Endothelial cell of umbilical vein (primary cell): ENCODE measurements around the gene PCDH7.

Experiments
- EZH2 ChIP-seq: IDR thresholded peaks from 2 replicates; pipeline ENCODE4 v1.6.1; 2012; ENCODE audit warnings: borderline replicate concordance, low read depth, mild to moderate bottlenecking, moderate library complexity, low read length, inconsistent platforms; ENCODE audit not compliant: severe bottlenecking
- GATA2 ChIP-seq: IDR thresholded peaks from 2 replicates; pipeline ENCODE4 v1.7.0; 2011; ENCODE audit warnings: low read depth, mild to moderate bottlenecking, moderate library complexity, mixed read lengths, low read length; ENCODE audit not compliant: insufficient read length, insufficient read depth
- MYC ChIP-seq: IDR thresholded peaks from one replicate; pipeline ENCODE4 v1.6.1; 2011; ENCODE audit warnings: mild to moderate bottlenecking, low read depth, low read length
- POLR2A ChIP-seq: IDR thresholded peaks from 2 replicates; pipeline ENCODE4 v1.6.1; 2012; ENCODE audit warnings: low read depth, mild to moderate bottlenecking, control low read depth, low read length
- POLR2AphosphoS5 ChIP-seq: IDR thresholded peaks from 2 replicates; pipeline ENCODE4 v1.6.1; 2012; ENCODE audit warnings: low read depth, mild to moderate bottlenecking, control low read depth, low read length, moderate library complexity; ENCODE audit not compliant: insufficient read depth
- TF ChIP-seq, protein P1 (sequence below), 2 donors: IDR thresholded peaks; 1 replicate in 1 of 2; 2 replicates in 1 of 2; pipeline ENCODE4 v1.5.1; 2011; ENCODE audit warnings: low read length in 2 of 2, mild to moderate bottlenecking in 2 of 2, moderate library complexity in 2 of 2, control low read depth in 1 of 2, inconsistent platforms in 1 of 2, low read depth in 1 of 2; ENCODE audit not compliant: insufficient read depth in 1 of 2; ENCODE audit errors: extremely low read depth in 1 of 2
- TF ChIP-seq, protein P2 (sequence below): IDR thresholded peaks from 2 replicates; pipeline ENCODE4 v1.6.1; 2011; ENCODE audit not compliant: insufficient read depth, insufficient read length

GRCh38 chr4:30726090-30726675 is 6.0 kb downstream of the PCDH7 start:
- TF ChIP-seq POLR2A: no peak
- TF ChIP-seq, protein P1, sequence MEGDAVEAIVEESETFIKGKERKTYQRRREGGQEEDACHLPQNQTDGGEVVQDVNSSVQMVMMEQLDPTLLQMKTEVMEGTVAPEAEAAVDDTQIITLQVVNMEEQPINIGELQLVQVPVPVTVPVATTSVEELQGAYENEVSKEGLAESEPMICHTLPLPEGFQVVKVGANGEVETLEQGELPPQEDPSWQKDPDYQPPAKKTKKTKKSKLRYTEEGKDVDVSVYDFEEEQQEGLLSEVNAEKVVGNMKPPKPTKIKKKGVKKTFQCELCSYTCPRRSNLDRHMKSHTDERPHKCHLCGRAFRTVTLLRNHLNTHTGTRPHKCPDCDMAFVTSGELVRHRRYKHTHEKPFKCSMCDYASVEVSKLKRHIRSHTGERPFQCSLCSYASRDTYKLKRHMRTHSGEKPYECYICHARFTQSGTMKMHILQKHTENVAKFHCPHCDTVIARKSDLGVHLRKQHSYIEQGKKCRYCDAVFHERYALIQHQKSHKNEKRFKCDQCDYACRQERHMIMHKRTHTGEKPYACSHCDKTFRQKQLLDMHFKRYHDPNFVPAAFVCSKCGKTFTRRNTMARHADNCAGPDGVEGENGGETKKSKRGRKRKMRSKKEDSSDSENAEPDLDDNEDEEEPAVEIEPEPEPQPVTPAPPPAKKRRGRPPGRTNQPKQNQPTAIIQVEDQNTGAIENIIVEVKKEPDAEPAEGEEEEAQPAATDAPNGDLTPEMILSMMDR (IDR thresholded peaks at IDR 0.05; ENCODE audit: extremely low read depth in 1 of 2, insufficient read depth in 1 of 2, low read depth in 1 of 2, low read length in 2 of 2): no peak
- no peak for TF ChIP-seq EZH2
- no peak for TF ChIP-seq MYC
- TF ChIP-seq, protein P2, sequence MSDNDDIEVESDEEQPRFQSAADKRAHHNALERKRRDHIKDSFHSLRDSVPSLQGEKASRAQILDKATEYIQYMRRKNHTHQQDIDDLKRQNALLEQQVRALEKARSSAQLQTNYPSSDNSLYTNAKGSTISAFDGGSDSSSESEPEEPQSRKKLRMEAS: no peak
- no peak for TF ChIP-seq POLR2AphosphoS5
- TF ChIP-seq GATA2: no peak
